ENCODE measurements around the gene SYNE1. TPM values are rescaled to one million over a fixed set of nuclear protein-coding genes. Genes with fewer than 3 reads are reported as not detected.
"Not testable (repeated sequence)": the region's sequence is repeated elsewhere in the genome, so short reads cannot be mapped to it uniquely, and the experiment has no call there.

The SYNE1 gene
- total and polyA plus RNA-seq, 11 donors: 25.0 to 178 (median 112) TPM

GRCh38 chr6:152502421-152503188 is 134.6 kb downstream of the SYNE1 start:
- no peak for DNase-seq
- intact Hi-C loops (cut with DNase I): no loop called here
- WGBS, 4 donors: 83 to 89% (median 84%) methylated on average over 6 of the region's 6 CpGs
- no peak overlapping the region for H3K4me3 ChIP-seq
- no peak overlapping the region for H3K27ac ChIP-seq
- no peaks in the 10 kb centered on the region for H3K9me3 ChIP-seq
- H3K36me3 ChIP-seq: peaks cover 0 to 5% (median 0%) of the 10 kb centered on the region in 9 donors
- H3K27me3 ChIP-seq: no peaks in the 10 kb centered on the region
- TF ChIP-seq POLR2A (IDR thresholded peaks at IDR 0.05): no peak
- no peak for TF ChIP-seq CTCF (IDR thresholded peaks at IDR 0.05)
- no peak for ATAC-seq
- H3K4me1 ChIP-seq: peaks cover 0 to 3% (median 0%) of the 10 kb centered on the region in 12 donors

GRCh38 chr6:152499931-152500330 is 137.2 kb downstream of the SYNE1 start:
- ATAC-seq: no peak
- no peak overlapping the region for H3K27ac ChIP-seq
- peaks cover 0 to 5% (median 0%) of the 10 kb centered on the region in 9 donors for H3K36me3 ChIP-seq
- 88 to 96% (median 94%) methylated on average over 2 of the region's 2 CpGs for WGBS, 4 donors
- intact Hi-C loops (cut with DNase I): no loop called here
- TF ChIP-seq CTCF (IDR thresholded peaks at IDR 0.05) (no peak), POLR2A (IDR thresholded peaks at IDR 0.05) (no peak)
- no peaks in the 10 kb centered on the region for H3K27me3 ChIP-seq
- peaks cover 0 to 3% (median 0%) of the 10 kb centered on the region in 12 donors for H3K4me1 ChIP-seq
- no peak for DNase-seq
- no peak overlapping the region for H3K4me3 ChIP-seq
- no peaks in the 10 kb centered on the region for H3K9me3 ChIP-seq

- intact Hi-C loops (cut with DNase I): no loop called here
- peaks cover 0 to 3% (median 0%) of the 10 kb centered on the region in 12 donors for H3K4me1 ChIP-seq
- 87 to 92% (median 90%) methylated on average over 5 of the region's 5 CpGs for WGBS, 4 donors
- no peaks in the 10 kb centered on the region for H3K9me3 ChIP-seq
- H3K36me3 ChIP-seq: no peaks in the 10 kb centered on the region
- ATAC-seq (no peak), DNase-seq (no peak)
- no peak overlapping the region for H3K27ac ChIP-seq
- H3K4me3 ChIP-seq: no peak overlapping the region
- no peak for TF ChIP-seq POLR2A (IDR thresholded peaks at IDR 0.05)
- TF ChIP-seq CTCF (IDR thresholded peaks at IDR 0.05): no peak
- no peaks in the 10 kb centered on the region for H3K27me3 ChIP-seq
Measured at GRCh38 chr6:152496731-152497130, 140.4 kb downstream of the SYNE1 start.

DNA sequence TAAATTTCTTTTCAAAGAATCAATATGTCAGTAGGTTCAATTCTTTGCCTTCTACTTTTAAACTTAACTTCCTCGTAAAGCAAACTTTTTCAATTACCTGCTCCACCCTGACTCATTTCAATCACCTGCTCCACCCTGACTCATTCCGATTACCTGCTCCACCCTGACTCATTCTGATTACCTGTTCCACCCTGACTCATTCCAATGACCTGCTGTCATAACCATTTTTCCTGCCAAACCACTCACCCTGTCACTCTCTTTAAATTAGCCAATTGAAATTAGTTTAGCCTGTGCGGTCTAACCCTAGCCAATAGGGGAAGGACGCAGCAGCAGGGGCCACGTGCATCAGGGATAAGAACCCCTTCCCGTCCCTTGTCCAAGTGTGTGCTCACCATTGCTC is 141.7 kb downstream of the SYNE1 start:
- H3K27me3 ChIP-seq; ATAC-seq; H3K4me3 ChIP-seq; H3K27ac ChIP-seq; H3K4me1 ChIP-seq; H3K36me3 ChIP-seq; DNase-seq; intact Hi-C loops (cut with DNase I); H3K9me3 ChIP-seq: not testable (repeated sequence)
- WGBS, 4 donors: 91 to 95% (median 94%) methylated on average over 6 of the region's 6 CpGs

GRCh38 chr6:152492281-152492680 is 144.9 kb downstream of the SYNE1 start:
- H3K4me3 ChIP-seq; DNase-seq; H3K27me3 ChIP-seq; H3K9me3 ChIP-seq; H3K27ac ChIP-seq; intact Hi-C loops (cut with DNase I); ATAC-seq; H3K36me3 ChIP-seq; H3K4me1 ChIP-seq: not testable (repeated sequence)
- WGBS, 4 donors: 91 to 97% (median 96%) methylated on average over 3 of the region's 3 CpGs

GRCh38 chr6:152491501-152491900 is 145.7 kb downstream of the SYNE1 start:
- WGBS, 4 donors: 88 to 95% (median 94%) methylated on average over 2 of the region's 2 CpGs
- H3K27ac ChIP-seq: not testable (repeated sequence)

DNA sequence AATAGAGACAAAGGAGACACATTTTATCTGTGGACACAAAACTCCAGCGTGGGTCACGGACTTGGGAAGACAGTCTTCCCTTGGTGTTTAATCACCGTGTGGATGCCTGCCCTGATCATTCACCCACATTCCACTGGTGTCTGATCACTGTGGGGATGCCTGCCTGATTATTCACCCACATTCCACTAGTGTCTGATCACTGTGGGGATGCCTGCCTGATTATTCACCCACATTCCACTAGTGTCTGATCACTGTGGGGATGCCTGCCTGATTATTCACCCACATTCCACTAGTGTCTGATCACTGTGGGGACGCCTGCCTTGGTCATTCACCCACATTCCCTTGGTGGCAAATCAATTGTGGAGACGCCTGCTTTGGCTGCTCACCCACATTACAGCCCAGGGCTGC is 146.2 kb downstream of the SYNE1 start:
- H3K27me3 ChIP-seq; H3K4me3 ChIP-seq; intact Hi-C loops (cut with DNase I); H3K36me3 ChIP-seq; H3K27ac ChIP-seq; H3K9me3 ChIP-seq; DNase-seq; H3K4me1 ChIP-seq; ATAC-seq: not testable (repeated sequence)
- WGBS, 4 donors: 75 to 84% (median 81%) methylated on average over 5 of the region's 5 CpGs

More at GRCh38 chr6:152491501-152491900, 145.7 kb downstream of the SYNE1 start:
- H3K4me3 ChIP-seq; H3K27me3 ChIP-seq; ATAC-seq; H3K4me1 ChIP-seq; intact Hi-C loops (cut with DNase I); H3K9me3 ChIP-seq; DNase-seq; H3K36me3 ChIP-seq: not testable (repeated sequence)

All from heart left ventricle (tissue), 16 donors.